Subcutaneous abdominal adipose tissue (tissue), 5 donors: ENCODE measurements around the gene PRRG1.

Experiments used
- H3K27ac ChIP-seq: one replicate; pipeline ENCODE4 v1.7.0; 2013; ENCODE audit warnings: low read depth, mild to moderate bottlenecking, inconsistent platforms, low read length, moderate library complexity
- H3K27me3 ChIP-seq, 5 donors: one replicate each; pipeline ENCODE4 v1.7.0; 2013; ENCODE audit warnings: low read length in 5 of 5, inconsistent platforms in 1 of 5; ENCODE audit not compliant: control insufficient read depth in 5 of 5, insufficient read depth in 4 of 5
- H3K36me3 ChIP-seq, 5 donors: one replicate each; pipeline ENCODE4 v1.7.0; 2013; ENCODE audit warnings: low read length in 5 of 5; ENCODE audit not compliant: control insufficient read depth in 5 of 5, insufficient read depth in 5 of 5
- H3K4me1 ChIP-seq, 5 donors: one replicate each; pipeline ENCODE4 v1.7.0; 2013; ENCODE audit warnings: low read length in 5 of 5, mild to moderate bottlenecking in 3 of 5, moderate library complexity in 1 of 5; ENCODE audit not compliant: control insufficient read depth in 5 of 5, insufficient read depth in 5 of 5
- H3K4me3 ChIP-seq, 5 donors: one replicate each; pipeline ENCODE4 v1.7.0; 2013; ENCODE audit warnings: low read length in 5 of 5, low read depth in 1 of 5
- H3K9ac ChIP-seq, 5 donors: one replicate each; pipeline ENCODE4 v1.7.0; 2013; ENCODE audit warnings: low read length in 5 of 5, mild to moderate bottlenecking in 4 of 5, moderate library complexity in 3 of 5
- H3K9me3 ChIP-seq, 5 donors: one replicate each; pipeline ENCODE4 v1.7.0; 2013; ENCODE audit warnings: low read length in 5 of 5; ENCODE audit not compliant: control insufficient read depth in 5 of 5
- donor health status: healthy.
- donor health status: healthy.
- donor health status: healthy.
- donor health status: healthy.
- donor health status: healthy.

PRRG1 gene

DNA sequence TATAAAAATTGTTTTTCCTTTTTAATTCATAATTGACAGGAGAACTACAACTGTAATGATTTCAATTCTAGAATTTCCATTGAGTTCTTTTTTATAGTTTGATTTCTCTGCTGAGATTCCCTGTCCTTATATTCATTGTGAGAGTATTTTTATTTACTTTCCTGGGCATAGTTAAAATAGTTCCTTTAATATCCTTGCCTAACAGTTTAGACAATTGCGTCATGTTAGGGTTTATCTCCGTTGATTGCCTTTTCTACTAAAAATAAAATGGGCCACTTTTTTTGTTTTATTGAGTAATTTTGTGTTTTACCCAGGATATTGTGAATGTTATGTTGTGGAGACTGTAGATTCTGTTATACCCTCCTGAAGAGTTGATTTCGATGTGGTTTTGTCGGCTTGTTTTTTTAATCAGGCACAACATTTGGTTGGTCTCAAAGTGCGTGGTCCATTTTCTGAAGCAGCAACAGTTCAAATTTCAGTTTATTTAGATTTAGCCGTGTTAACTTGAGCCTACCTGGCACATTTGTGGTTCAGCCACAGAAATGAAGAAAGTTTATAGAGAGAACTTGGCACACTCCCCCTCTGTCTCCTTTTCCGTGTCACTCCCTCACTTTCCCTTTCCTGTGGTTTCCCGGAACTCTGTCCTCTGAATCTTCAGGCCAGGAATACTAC lies 16.0 kb upstream of the PRRG1 start:
- no peak overlapping the region for H3K9ac ChIP-seq
- no peak overlapping the region for H3K27ac ChIP-seq
- H3K36me3 ChIP-seq = no peaks in the 10 kb centered on the region
- H3K27me3 ChIP-seq = peaks cover 0 to 7% (median 0%) of the 10 kb centered on the region in 5 donors
- peaks cover 0 to 4% (median 4%) of the 10 kb centered on the region in 5 donors for H3K4me1 ChIP-seq
- H3K4me3 ChIP-seq = no peak overlapping the region
- H3K9me3 ChIP-seq = no peaks in the 10 kb centered on the region

DNA sequence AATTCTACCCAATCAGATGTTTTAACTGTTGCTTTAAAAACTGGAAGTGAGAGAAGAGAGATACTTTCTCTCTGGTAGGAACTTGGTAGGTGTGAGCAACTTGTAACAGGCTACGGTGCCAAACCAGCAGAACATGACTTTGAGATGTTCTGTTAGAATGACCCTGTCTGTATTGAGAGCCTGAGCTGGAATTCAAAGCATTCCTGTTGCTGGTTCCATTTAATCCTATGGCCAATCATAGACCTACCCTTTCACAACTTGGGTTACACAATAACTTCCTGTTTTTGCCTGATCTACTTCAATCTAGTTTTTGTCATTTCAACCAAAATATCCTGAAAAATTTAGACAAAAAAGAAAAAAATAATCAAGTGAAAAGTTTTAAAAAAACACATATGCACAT lies 1.7 kb upstream of the PRRG1 start:
- H3K9me3 ChIP-seq = no peaks in the 10 kb centered on the region
- no peaks in the 10 kb centered on the region for H3K36me3 ChIP-seq
- no peak overlapping the region for H3K27ac ChIP-seq
- peaks cover 0 to 13% (median 0%) of the 10 kb centered on the region in 5 donors for H3K27me3 ChIP-seq
- no peak overlapping the region for H3K4me3 ChIP-seq
- H3K9ac ChIP-seq = no peak overlapping the region
- H3K4me1 ChIP-seq = peaks cover 0 to 9% (median 3%) of the 10 kb centered on the region in 5 donors

DNA sequence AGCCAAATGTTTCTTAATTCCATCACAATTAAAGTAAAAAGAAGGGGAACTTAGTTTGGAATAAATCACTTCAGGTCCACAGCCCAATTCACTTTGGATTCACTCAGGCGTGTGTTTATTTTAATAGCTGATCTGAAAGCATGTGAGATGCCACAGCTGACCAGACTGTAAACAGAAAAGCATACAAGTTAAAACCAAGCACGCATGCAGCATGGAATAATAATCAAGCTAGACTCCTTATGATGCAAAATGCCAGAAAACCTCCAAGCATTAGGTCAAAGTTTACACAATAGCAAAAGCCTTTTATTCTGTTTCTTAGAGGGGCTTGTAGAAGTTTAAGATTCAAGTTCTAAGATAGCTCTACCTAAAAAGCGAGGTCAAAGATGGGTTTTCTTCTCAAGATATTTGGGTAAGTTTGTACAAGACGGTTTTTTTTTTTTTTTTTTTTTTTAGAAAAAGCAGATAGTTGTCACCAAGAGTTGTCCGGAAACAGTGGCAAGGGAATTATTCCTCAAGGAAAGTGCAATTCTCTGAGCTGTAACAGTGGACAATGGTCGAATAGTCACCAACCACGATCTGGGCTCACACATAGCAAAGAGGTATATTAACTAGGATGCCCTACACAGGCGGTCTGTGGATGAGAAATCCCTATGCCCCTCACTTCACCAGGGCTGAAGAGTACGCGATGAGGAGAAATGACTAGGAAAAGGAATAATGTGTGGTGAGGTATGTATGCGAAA lies 763 bp upstream of the PRRG1 start:
- Histone ChIP-seq H3K36me3 (no peaks in the 10 kb centered on the region), H3K9me3 (no peaks in the 10 kb centered on the region), H3K27me3 (peaks cover 0 to 10% (median 0%) of the 10 kb centered on the region in 5 donors), H3K4me3 (peak overlapping the region; percentile 22 to 70 (median 54)), H3K9ac (peak overlapping the region in 4 of 5 donors; percentile 33 to 74 (median 66)), H3K27ac (peak overlapping the region; percentile 54), H3K4me1 (peaks cover 0 to 9% (median 3%) of the 10 kb centered on the region in 5 donors)

DNA sequence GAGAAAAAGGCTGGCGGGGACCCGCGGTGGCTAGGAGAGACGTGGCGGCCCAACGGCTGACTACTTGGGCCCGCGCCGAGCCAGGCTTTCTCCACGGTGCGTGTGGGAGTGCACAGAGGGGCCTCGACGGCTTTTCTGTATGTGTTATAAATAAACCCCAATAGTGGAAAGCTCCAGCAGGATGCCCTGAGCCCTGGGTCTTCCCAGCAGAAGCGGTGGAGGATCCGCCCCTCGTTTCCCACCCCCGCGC lies 268 bp upstream of the PRRG1 start:
- H3K27me3 ChIP-seq = peaks cover 0 to 10% (median 0%) of the 10 kb centered on the region in 5 donors
- peaks cover 0 to 9% (median 3%) of the 10 kb centered on the region in 5 donors for H3K4me1 ChIP-seq
- peak overlapping the region; percentile 54 for H3K27ac ChIP-seq

DNA sequence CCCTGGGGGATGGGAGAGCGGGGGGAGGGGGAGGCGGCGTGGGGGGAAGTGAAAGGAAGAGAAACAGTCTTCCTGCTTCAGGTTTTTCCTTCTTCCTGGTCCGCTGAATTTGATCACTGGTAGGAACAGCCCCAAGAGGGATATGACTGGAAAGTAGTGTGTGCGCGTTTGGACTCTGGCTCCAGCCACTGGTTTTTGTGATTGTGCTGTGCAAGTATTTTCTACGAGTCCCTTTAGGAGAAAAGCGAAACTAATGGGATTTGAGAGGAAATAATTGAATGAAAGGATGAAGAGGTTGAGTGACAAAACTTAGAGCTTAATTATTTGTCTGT lies 836 bp downstream of the PRRG1 start:
- Histone ChIP-seq H3K9ac (peak overlapping the region; percentile 7 to 85 (median 53)), H3K27ac (peak overlapping the region; percentile 86)

More for the DNA sequence above, 268 bp upstream of the PRRG1 start:
- no peaks in the 10 kb centered on the region for H3K36me3 ChIP-seq
- peak overlapping the region in 4 of 5 donors; percentile 33 to 74 (median 66) for H3K9ac ChIP-seq
- no peaks in the 10 kb centered on the region for H3K9me3 ChIP-seq
- H3K4me3 ChIP-seq = peak overlapping the region in 4 of 5 donors; percentile 22 to 70 (median 60)

DNA sequence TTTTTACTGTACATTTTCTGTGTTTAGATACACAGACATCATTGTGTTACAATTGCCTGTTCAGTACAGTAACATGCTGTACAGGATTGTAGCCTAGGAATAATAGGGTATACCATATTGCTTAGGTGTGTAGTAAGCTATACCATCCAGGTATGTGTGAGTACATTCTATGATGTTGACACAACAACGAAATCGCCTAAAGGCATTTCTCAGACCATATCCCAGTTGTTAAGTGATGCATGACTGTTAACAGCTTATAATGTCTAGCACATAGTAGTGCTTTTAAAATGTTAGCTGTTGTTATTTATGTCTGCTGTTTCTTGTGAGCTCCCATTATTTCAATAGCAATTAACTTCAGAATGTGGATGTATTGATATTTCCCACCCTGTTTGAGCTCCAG lies 4.5 kb downstream of the PRRG1 start:
- Histone ChIP-seq H3K4me1 (peaks cover 0 to 3% (median 0%) of the 10 kb centered on the region in 5 donors), H3K27ac (no peak overlapping the region), H3K4me3 (no peak overlapping the region), H3K36me3 (no peaks in the 10 kb centered on the region), H3K27me3 (peaks cover 0 to 5% (median 0%) of the 10 kb centered on the region in 5 donors), H3K9me3 (no peaks in the 10 kb centered on the region), H3K9ac (no peak overlapping the region)

More for the DNA sequence above, 836 bp downstream of the PRRG1 start:
- H3K4me1 ChIP-seq = peaks cover 0 to 9% (median 3%) of the 10 kb centered on the region in 5 donors
- peak overlapping the region; percentile 76 to 85 (median 83) for H3K4me3 ChIP-seq
- no peaks in the 10 kb centered on the region for H3K36me3 ChIP-seq
- H3K9me3 ChIP-seq = no peaks in the 10 kb centered on the region
- peaks cover 0 to 8% (median 0%) of the 10 kb centered on the region in 5 donors for H3K27me3 ChIP-seq

DNA sequence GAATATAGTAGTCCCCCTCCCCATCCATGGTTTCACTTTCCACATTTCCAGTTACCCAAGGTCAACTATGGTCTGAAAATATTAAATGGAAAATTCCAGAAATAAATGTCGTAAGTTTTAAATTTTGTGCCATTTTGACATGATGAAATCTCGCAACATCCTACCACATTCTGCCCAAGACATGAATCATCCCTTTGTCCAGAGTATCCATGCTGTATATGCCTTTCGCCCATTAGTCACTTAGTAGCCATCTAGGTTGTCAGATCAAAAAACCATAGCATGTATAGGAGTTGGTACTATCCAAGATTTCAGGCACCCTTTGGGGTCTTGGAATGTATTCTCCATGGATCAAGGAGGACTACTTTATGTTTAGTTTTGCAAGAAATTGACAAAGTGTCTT lies 8.3 kb downstream of the PRRG1 start:
- peaks cover 0 to 16% (median 0%) of the 10 kb centered on the region in 5 donors for H3K9me3 ChIP-seq
- H3K4me3 ChIP-seq = no peak overlapping the region
- H3K9ac ChIP-seq = no peak overlapping the region
- no peaks in the 10 kb centered on the region for H3K36me3 ChIP-seq
- no peak overlapping the region for H3K27ac ChIP-seq
- no peaks in the 10 kb centered on the region for H3K27me3 ChIP-seq
- H3K4me1 ChIP-seq = peaks cover 0 to 3% (median 0%) of the 10 kb centered on the region in 5 donors

- peaks cover 0 to 16% (median 0%) of the 10 kb centered on the region in 5 donors for H3K9me3 ChIP-seq
- H3K27ac ChIP-seq = no peak overlapping the region
- H3K36me3 ChIP-seq = no peaks in the 10 kb centered on the region
- peaks cover 0 to 3% (median 0%) of the 10 kb centered on the region in 5 donors for H3K4me1 ChIP-seq
- H3K4me3 ChIP-seq = no peak overlapping the region
- H3K27me3 ChIP-seq = no peaks in the 10 kb centered on the region
- H3K9ac ChIP-seq = no peak overlapping the region
Measured at GRCh38 chrX:37361596-37361995, 12.4 kb downstream of the PRRG1 start.

- H3K4me3 ChIP-seq = no peak overlapping the region
- H3K9ac ChIP-seq = no peak overlapping the region
- H3K36me3 ChIP-seq = no peaks in the 10 kb centered on the region
- no peak overlapping the region for H3K27ac ChIP-seq
- no peaks in the 10 kb centered on the region for H3K27me3 ChIP-seq
- H3K4me1 ChIP-seq = peaks cover 0 to 3% (median 0%) of the 10 kb centered on the region in 5 donors
- peaks cover 0 to 9% (median 0%) of the 10 kb centered on the region in 5 donors for H3K9me3 ChIP-seq
Measured at GRCh38 chrX:37364666-37365065, 15.5 kb downstream of the PRRG1 start.

DNA sequence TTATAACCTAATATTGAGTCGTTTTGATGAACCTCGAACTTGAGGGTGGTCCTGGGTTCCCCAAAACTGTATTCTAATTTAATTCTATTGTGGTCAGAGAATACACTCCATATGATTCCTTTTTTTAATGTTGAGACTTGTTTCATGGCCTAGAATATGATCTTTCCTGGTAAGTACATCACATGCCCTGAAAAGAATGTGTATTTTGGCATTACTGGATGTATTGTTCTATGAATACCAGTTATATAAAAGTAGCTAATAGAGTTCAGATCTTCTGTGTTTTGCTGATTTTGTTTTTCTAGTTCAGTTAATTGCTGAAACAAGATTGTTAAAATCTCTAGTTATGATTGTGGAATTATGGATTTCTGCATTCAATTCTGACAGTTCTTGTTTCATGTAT lies 18.8 kb downstream of the PRRG1 start:
- H3K36me3 ChIP-seq = no peaks in the 10 kb centered on the region
- H3K4me1 ChIP-seq = no peaks in the 10 kb centered on the region
- no peak overlapping the region for H3K9ac ChIP-seq
- no peaks in the 10 kb centered on the region for H3K27me3 ChIP-seq
- H3K4me3 ChIP-seq = no peak overlapping the region
- H3K9me3 ChIP-seq = no peaks in the 10 kb centered on the region
- H3K27ac ChIP-seq = no peak overlapping the region
